NCI-H774 (cell line): ENCODE results near the gene PIP4K2B.

ENCODE experiments used
- DNase-seq: peaks from one replicate; lab custom pipeline; 2025; lab: John Stamatoyannopoulos, UW

PIP4K2B gene

GRCh38 chr17:38779965-38780752, 19.2 kb downstream of the PIP4K2B start:
- no peak for DNase-seq

GRCh38 chr17:38777641-38778250, 21.6 kb downstream of the PIP4K2B start:
- DNase-seq = no peak

GRCh38 chr17:38773258-38773657, 26.1 kb downstream of the PIP4K2B start:
- no peak for DNase-seq

- DNase-seq = no peak
Measured at GRCh38 chr17:38768417-38768816, 30.9 kb downstream of the PIP4K2B start.

GRCh38 chr17:38766341-38766740, 33.0 kb downstream of the PIP4K2B start:
- DNase-seq = no peak

GRCh38 chr17:38762231-38762630, 37.1 kb downstream of the PIP4K2B start:
- no peak for DNase-seq

- DNase-seq = no peak
Measured at GRCh38 chr17:38761612-38762011, 37.7 kb downstream of the PIP4K2B start.

- DNase-seq = no peak
Measured at GRCh38 chr17:38753071-38753506, 46.3 kb downstream of the PIP4K2B start.

GRCh38 chr17:38752308-38753070, 46.9 kb downstream of the PIP4K2B start, which contains the start of gene PSMB3:
Gene PSMB3 (plus strand): TSS chr17:38752741. CDS start chr17:38752827, 86 bp downstream.
- peak; percentile 100 for DNase-seq

GRCh38 chr17:38751808-38752307, 47.5 kb downstream of the PIP4K2B start:
- peak; percentile 92 for DNase-seq

- peak; percentile 75 for DNase-seq
Measured at GRCh38 chr17:38751144-38751807, 48.1 kb downstream of the PIP4K2B start.

GRCh38 chr17:38750312-38751121, 48.8 kb downstream of the PIP4K2B start:
- DNase-seq = peak; percentile 52

GRCh38 chr17:38750044-38750311, 49.4 kb downstream of the PIP4K2B start:
- DNase-seq = no peak

GRCh38 chr17:38749223-38750043, 49.9 kb downstream of the PIP4K2B start:
- peak; percentile 80 for DNase-seq

GRCh38 chr17:38748892-38749222, 50.5 kb downstream of the PIP4K2B start:
- no peak for DNase-seq

GRCh38 chr17:38748149-38748891, 51.0 kb downstream of the PIP4K2B start, which contains the start of gene PCGF2:
Gene PCGF2 (minus strand): TSS chr17:38748336. CDS start chr17:38740402, 7,934 bp downstream.
- DNase-seq = peak; percentile 89

GRCh38 chr17:38747463-38748148, 51.8 kb downstream of the PIP4K2B start:
- DNase-seq = peak; percentile 34

GRCh38 chr17:38746849-38747462, 52.4 kb downstream of the PIP4K2B start:
- DNase-seq = no peak
